Stimulated activated CD4-positive, alpha-beta T cell treated with anti-CD3 and anti-CD28 coated beads, Interleukin-15, amount 100 ng/mL, for 48 hours (primary cell): ENCODE measurements around the gene ELK3.

ENCODE experiments used
- DNase-seq, 2 donors: peaks; one replicate each; pipeline ENCODE4 v3.0.0-alpha.2; 2020; ENCODE audit warnings: low read depth in 2 of 2

ELK3 gene

GRCh38 chr12:96256672-96257361, 62.6 kb downstream of the ELK3 start:
- no peak for DNase-seq

DNA sequence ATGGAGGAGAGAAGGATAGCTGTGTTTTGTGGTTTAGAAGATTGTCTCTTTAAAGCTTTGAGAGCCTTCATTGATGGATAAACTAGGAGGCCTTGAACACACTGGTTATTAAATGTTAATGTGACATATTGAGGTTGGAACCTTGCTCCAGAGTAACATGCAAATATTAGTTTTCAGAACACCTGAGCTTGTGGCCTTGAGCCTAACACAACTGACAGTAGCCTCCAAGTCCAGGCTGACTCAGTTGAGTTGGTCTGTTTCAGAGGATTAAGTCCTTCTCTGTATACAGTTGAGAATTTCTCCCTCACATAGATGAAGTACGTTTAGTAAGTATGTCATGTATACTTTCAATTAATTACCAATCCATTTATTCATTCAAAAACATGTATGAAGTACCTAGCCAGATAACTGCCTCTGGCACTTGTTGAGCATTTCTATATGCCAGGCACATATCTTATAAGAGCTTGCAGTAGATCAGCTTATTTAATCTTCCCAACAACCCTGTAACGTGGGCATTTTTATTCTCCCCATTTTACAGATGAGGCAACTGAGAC, 63.5 kb downstream of the ELK3 start:
- DNase-seq = no peak

- DNase-seq = no peak
Measured at GRCh38 chr12:96258104-96258961, 64.2 kb downstream of the ELK3 start.

DNA sequence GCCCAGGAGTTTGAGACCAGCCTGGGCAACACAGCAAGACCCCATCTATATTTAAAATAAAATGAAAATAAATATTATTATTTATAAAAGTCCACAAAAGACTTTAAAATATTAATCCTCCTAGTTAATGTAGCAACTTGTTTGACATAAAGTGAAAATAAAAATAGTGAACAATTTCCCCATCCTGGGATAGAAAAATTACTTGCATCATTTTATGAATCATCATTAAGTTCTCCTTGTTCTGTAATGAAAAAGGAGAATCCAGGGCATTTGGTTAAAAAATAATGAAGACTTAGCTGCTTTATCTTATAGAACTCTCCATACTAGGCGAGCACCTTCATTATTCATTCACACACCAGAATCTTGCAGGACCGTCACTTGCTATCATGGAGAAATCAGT, 66.1 kb downstream of the ELK3 start:
- DNase-seq = no peak

DNA sequence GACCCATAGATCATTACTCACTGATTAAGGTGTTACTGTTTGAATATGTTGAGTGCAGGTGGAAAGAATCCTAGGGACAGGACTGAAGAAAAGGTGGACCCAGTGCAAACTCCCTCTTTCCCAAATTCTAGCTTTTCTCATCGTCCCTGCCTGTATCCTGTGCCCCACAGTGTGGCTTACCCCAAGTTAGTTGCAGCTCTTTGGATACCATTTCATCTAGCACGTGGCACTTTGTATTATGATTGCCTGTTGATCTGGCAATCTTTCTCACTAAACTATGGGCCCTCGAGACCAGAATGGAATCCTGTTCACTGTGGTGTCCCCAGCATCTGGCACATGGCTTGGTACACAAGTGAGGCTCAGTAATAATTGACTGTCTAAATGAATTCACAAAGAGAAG, 66.5 kb downstream of the ELK3 start:
- DNase-seq = no peak

DNA sequence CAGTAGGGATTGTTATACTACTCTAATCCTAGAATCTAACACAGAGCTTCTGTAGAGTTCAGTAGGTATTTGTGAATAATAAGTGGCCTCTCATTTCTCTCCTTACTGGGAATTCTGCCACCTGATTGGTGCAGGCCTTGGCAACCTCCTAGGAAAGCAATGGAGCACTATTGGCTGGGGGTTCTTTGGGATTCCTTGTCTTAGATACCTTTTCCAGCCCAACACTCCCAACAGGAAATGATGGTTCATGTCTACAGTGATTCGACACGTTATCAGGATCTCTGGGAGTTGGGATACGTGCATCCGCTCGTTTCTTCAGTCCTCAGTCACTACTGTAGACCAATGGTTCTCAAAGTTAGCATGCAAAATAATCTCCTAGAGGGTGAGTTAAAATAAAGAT, 67.4 kb downstream of the ELK3 start:
- DNase-seq = no peak

- DNase-seq = no peak
Measured at GRCh38 chr12:96263449-96263902, 69.3 kb downstream of the ELK3 start.

DNA sequence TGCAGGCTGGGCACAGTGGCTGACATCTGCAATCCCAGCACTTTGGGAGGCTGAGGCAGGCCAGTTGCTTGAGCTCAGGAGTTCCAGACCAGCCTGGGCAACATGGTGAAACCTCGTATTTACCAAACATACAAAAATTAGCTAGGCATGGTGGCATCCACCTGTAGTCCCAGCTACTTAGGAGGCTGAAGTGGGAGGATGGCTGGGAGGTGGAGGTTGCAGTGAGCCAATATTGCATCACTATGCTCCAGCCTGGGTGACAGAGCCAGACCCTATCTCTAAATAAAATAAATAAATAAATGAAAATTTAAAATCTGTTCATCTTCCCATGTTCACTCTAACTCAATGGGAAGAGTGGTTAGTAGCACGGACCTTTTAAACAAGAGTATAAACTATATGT, 71.2 kb downstream of the ELK3 start:
- DNase-seq = no peak

DNA sequence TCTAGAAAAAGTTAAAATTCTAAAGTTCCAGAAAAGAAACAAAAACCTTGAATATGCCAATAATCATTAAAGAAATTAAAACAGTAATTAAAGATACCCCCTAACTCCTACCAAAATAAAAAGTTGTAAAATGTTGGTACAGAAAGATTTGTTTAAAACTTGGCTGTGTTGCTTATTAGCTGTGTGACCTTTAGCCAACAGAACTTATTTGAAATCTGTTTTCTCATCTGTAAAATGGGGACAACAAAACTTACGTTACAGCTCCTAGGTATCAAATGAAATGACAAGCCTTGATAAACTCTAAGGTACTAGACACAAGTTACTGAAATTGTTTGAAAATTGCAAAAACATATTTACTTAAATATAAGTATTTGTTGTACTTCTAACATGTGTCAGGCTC, 71.7 kb downstream of the ELK3 start:
- no peak for DNase-seq

GRCh38 chr12:96266238-96266637, 72.1 kb downstream of the ELK3 start:
- DNase-seq = no peak

DNA sequence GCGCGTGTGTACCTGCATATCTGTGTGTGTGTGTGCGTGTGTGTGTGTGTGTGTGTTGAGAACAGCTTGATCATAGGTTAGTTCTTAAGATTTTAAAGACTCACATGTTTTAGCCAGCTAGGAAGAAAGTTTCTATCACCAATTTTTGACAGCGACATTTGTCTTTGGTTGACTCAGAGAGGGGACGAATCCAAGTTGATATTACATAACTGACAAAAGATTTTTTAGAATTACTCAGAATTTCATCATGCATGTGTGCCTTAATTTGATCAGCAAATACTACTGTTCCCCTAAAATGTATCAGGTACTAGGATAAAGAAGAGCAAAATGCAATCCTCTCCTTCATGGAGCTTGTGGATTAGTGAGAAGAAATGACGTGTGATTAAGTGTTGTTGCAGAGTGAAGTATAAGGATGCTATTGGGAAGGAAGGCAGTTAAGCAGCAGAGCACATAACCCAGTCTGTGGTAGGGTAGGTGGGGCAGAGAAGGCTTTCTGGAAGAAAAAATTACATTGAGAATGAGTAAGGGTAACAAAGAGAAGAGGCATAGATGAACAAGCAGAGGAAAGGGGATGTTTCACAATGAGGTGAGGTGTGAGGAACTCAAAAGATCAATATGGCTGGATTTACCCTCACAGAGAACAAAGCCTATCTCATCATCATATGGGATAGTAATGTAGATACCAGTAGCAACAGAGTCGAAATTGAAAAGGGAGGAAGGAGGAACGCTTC, 77.5 kb downstream of the ELK3 start:
- no peak for DNase-seq

DNA sequence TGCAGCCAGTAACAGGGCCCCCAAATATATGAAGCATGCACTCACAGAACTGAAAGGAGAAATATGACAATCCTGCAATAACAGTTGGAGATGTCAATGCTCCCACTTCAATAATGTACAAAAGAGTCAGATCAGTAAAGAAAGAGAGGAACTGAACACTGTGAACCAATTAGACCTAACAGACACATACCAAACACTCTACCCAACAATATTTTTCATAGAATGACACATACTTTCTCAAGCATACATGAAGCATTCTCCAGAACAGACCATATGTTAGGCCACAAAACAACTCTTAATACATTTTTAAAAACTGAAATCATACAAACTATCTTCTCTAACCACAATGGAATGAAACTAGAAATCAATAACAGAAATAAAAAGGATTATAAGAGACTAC, 80.2 kb downstream of the ELK3 start:
- no peak for DNase-seq

GRCh38 chr12:96285158-96285557, 91.0 kb downstream of the ELK3 start:
- no peak for DNase-seq

GRCh38 chr12:96289067-96289466, 94.9 kb downstream of the ELK3 start:
- DNase-seq = no peak

DNA sequence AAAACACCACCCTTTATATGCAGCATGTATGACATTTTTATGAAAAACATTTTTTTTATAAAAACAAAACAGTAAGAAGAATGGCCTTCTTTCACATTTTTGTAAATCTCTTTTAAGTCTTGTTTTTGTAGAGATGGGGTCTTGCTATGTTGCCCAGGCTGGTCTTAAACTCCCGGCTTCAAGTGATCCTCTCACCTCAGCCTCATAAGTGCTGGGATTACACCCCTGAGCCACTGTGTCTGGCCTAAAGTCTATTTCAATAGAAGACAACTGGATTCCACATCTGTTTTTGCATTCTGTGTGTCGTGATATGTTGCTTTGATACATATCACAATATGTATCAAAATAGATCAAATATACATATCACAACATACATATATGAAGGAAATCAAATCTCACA, 98.9 kb downstream of the ELK3 start:
- no peak for DNase-seq

DNA sequence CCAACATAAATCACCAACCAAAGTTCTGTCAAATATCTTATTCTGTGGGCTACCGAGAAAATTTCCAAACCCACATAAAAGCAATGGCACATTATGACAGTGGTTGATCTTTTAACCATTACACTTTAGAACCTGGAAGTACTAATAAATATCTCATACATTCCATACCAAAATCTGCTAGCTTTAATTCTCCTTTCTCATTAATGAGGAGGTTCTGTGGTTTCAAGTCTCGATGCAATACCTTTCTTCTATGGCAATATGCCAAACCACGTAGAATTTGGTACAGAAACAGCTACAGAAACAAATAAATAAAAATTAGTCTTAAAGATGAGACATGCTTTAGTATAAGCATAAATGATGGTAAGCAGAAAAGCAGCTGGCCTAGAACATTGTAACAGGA, 100.7 kb downstream of the ELK3 start:
- DNase-seq = no peak

DNA sequence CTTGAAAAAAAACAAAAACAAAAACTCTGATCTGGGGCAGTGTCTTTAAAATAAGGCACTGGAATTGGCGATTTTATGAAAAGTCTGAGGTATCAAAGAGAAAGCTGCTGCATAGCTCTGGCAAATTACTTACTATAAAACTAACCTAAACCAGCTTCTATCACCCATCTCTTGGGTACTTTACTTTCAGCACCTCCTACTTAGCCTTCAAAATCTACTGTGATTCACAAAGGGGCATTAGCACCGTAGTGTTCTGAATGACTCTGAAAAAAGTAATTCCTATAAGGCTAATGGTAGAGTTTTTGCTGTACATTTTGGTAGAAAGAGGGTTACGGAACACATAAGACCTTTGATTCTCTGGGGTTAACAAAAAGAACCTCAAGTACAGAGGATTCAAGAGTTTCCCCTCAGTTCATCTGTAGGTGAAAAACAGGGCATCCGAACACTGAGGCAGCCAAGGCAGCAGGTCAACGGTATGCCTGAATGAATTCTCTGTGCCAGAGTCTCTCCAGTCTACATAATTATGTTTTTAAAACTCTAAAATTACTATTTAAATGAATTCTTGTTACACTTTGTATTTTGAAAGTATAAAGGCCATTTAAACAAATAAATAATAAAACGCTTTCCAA, 101.5 kb downstream of the ELK3 start:
- no peak for DNase-seq

- DNase-seq = no peak
Measured at GRCh38 chr12:96297504-96297903, 103.3 kb downstream of the ELK3 start.

GRCh38 chr12:96300064-96300463, 105.9 kb downstream of the ELK3 start:
- no peak for DNase-seq

GRCh38 chr12:96301732-96302131, 107.6 kb downstream of the ELK3 start:
- no peak for DNase-seq

DNA sequence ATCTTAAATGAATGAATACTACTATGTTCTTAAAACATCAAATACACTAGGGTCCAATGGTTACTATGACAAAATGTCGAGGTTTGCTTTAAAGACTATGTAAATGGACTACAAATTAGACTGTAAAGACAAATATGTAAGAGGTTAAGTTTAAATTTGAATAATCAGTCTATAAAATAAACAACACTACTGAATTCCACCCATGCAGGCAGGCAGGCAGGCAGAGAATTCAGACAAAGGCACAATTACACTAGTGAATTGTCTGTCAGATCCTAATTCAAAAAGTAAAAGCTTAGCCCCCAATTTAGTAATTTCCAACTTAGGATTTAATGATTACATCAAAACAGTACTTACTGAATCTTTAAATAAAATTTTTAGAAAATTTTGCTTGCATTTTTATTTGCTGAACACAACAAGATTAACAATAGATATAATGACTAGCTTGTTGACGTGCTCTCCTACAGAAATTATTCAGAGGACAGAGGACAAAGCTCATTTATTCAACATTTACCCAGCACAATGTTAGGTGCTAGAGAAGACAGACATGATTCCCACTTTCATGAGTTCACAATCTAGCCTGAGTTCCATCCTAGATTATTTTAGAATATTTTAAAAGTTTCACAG, 108.6 kb downstream of the ELK3 start:
- DNase-seq = no peak
